Measurements from ENCODE around the gene NUDT6.

Gene NUDT6

DNA sequence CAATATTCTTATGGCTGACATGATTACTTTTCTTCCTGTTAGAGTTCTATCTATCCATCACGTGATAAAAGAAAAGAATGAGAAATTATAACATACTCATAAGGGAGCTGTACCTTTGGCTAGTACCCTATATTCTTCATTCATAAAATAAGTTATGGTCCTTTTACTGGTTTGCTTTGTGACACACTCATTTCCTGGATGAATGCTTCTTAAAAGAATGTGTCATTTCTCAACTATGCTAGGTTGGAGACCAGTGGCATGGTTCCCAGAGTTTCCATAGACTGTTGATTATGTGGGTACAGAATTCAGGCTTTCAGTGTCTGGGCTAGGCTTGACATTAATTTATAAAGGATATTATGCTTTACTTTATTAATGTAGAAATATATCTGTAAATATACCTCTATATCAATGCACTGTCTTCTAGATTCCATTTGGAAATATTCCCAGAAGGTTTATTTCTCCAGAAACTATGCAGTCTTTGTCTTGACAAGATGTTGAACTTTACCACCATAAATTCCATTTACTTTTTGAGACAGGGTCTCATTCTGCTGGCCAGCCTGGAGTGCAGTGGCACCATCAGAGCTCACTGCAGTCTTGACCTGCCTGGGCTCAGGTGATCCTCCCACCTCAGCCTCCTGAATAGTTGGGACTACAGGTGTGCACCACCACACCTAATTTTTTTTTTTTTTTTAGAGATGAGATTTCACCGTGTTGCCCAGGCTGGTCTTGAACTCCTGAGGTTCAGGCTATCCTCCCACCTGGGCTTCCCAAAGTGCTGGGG, 23.8 kb downstream of the NUDT6 start:
- Histone ChIP-seq H3K4ac (ENCODE audit: low read depth, low read length) (no peak overlapping the region), H4K91ac (ENCODE audit: low read depth, low read length) (no peak overlapping the region), H3K14ac (ENCODE audit: low read length) (no peak overlapping the region), H3K9ac (ENCODE audit: low read length) (no peak overlapping the region), H3K9me3 (ENCODE audit: insufficient read depth, low read depth, low read length) (no peaks in the 10 kb centered on the region), H3K4me2 (ENCODE audit: low read length) (no peak overlapping the region), H3K79me1 (ENCODE audit: low read length) (no peaks in the 10 kb centered on the region), H2AFZ (ENCODE audit: insufficient read depth, low read length, poor library complexity) (no peak overlapping the region), H3K4me3 (ENCODE audit: low read depth, low read length) (no peak overlapping the region), H3K27me3 (ENCODE audit: insufficient read depth, low read length) (no peaks in the 10 kb centered on the region), H2BK120ac (ENCODE audit: insufficient read depth, low read length, poor library complexity) (no peak overlapping the region), H4K12ac (ENCODE audit: low read depth, low read length) (no peak overlapping the region), H3K4me1 (ENCODE audit: control insufficient read depth in 1 of 2, insufficient read depth in 2 of 2, low read length in 2 of 2) (no peaks in the 10 kb centered on the region), H3K36me3 (ENCODE audit: control insufficient read depth in 1 of 2, insufficient read depth in 2 of 2, low read length in 2 of 2) (no peaks in the 10 kb centered on the region), H3K27ac (ENCODE audit: low read depth, low read length) (no peak overlapping the region), H2BK12ac (ENCODE audit: low read length) (no peak overlapping the region), H4K8ac (ENCODE audit: low read depth, low read length) (no peak overlapping the region), H3K79me2 (ENCODE audit: control insufficient read depth, insufficient read depth, low read length, poor library complexity) (no peaks in the 10 kb centered on the region), H3K18ac (ENCODE audit: low read length) (no peak overlapping the region), H2BK5ac (ENCODE audit: low read depth, low read length, poor library complexity) (no peak overlapping the region), H3K23ac (ENCODE audit: low read length) (no peak overlapping the region), H2AK5ac (ENCODE audit: low read length) (no peak overlapping the region)
- no CpG with 5 or more reads among the region's 2 CpGs for WGBS (ENCODE audit: extremely low coverage, insufficient coverage, insufficient read length)
- DNase-seq, result peak in 1 of 2 donors; percentile 44

GRCh38 chr4:122896270-122896669, 26.1 kb downstream of the NUDT6 start:
- H3K4me2 ChIP-seq (ENCODE audit: low read length), result no peak overlapping the region
- H2BK120ac ChIP-seq (ENCODE audit: insufficient read depth, low read length, poor library complexity), result no peak overlapping the region
- H3K36me3 ChIP-seq (ENCODE audit: control insufficient read depth in 1 of 2, insufficient read depth in 2 of 2, low read length in 2 of 2), result no peaks in the 10 kb centered on the region
- H2BK12ac ChIP-seq (ENCODE audit: low read length), result no peak overlapping the region
- H4K8ac ChIP-seq (ENCODE audit: low read depth, low read length), result no peak overlapping the region
- no peak overlapping the region for H4K12ac ChIP-seq (ENCODE audit: low read depth, low read length)
- H3K14ac ChIP-seq (ENCODE audit: low read length), result no peak overlapping the region
- no peak overlapping the region for H3K23ac ChIP-seq (ENCODE audit: low read length)
- H2AFZ ChIP-seq (ENCODE audit: insufficient read depth, low read length, poor library complexity), result no peak overlapping the region
- no peaks in the 10 kb centered on the region for H3K4me1 ChIP-seq (ENCODE audit: control insufficient read depth in 1 of 2, insufficient read depth in 2 of 2, low read length in 2 of 2)
- H2AK5ac ChIP-seq (ENCODE audit: low read length), result no peak overlapping the region
- H3K27me3 ChIP-seq (ENCODE audit: insufficient read depth, low read length), result no peaks in the 10 kb centered on the region
- H3K27ac ChIP-seq (ENCODE audit: low read depth, low read length), result no peak overlapping the region
- no peak overlapping the region for H3K4ac ChIP-seq (ENCODE audit: low read depth, low read length)
- no peaks in the 10 kb centered on the region for H3K79me2 ChIP-seq (ENCODE audit: control insufficient read depth, insufficient read depth, low read length, poor library complexity)
- H3K4me3 ChIP-seq (ENCODE audit: low read depth, low read length), result no peak overlapping the region
- H3K18ac ChIP-seq (ENCODE audit: low read length), result no peak overlapping the region
- no CpG with 5 or more reads among the region's 1 CpG for WGBS (ENCODE audit: extremely low coverage, insufficient coverage, insufficient read length)
- H3K79me1 ChIP-seq (ENCODE audit: low read length), result no peaks in the 10 kb centered on the region
- H3K9ac ChIP-seq (ENCODE audit: low read length), result no peak overlapping the region
- no peak for DNase-seq
- no peak overlapping the region for H4K91ac ChIP-seq (ENCODE audit: low read depth, low read length)
- no peaks in the 10 kb centered on the region for H3K9me3 ChIP-seq (ENCODE audit: insufficient read depth, low read depth, low read length)
- H2BK5ac ChIP-seq (ENCODE audit: low read depth, low read length, poor library complexity), result no peak overlapping the region

DNA sequence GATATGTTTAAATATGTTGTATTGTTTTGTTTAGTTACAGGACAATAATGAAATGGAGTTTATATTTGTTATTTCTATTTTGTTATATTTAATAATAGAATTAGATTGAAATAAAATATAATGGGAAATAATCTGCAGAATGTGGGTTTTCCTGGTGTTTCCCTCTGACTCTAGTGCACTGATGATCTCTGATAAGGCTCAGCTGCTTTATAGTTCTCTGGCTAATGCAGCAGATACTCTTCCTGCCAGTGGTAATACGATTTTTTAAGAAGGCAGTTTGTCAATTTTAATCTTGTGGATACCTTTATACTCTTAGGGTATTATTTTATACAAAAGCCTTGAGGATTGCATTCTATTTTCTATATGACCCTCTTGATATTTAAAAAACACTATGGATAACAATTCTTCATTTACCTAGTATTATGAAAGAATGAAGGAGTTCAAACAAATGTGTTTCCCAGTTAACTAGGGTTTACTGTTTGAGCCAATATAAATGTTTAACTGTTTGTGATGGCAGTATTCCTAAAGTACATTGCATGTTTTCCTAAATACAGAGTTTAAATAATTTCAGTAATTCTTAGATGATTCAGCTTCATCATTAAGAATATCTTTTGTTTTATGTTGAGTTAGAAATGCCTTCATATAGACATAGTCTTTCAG, 26.9 kb downstream of the NUDT6 start:
- H3K4me2 ChIP-seq (ENCODE audit: low read length), result no peak overlapping the region
- no peak for DNase-seq
- H3K9ac ChIP-seq (ENCODE audit: low read length), result no peak overlapping the region
- H3K79me1 ChIP-seq (ENCODE audit: low read length), result no peaks in the 10 kb centered on the region
- no peak overlapping the region for H3K14ac ChIP-seq (ENCODE audit: low read length)
- WGBS (ENCODE audit: extremely low coverage, insufficient coverage, insufficient read length), result no CpG with 5 or more reads among the region's 1 CpG
- no peak overlapping the region for H4K91ac ChIP-seq (ENCODE audit: low read depth, low read length)
- no peak overlapping the region for H3K18ac ChIP-seq (ENCODE audit: low read length)
- no peak overlapping the region for H2BK120ac ChIP-seq (ENCODE audit: insufficient read depth, low read length, poor library complexity)
- H3K9me3 ChIP-seq (ENCODE audit: insufficient read depth, low read depth, low read length), result no peaks in the 10 kb centered on the region
- H3K4me1 ChIP-seq (ENCODE audit: control insufficient read depth in 1 of 2, insufficient read depth in 2 of 2, low read length in 2 of 2), result no peaks in the 10 kb centered on the region
- H4K12ac ChIP-seq (ENCODE audit: low read depth, low read length), result no peak overlapping the region
- no peak overlapping the region for H3K27ac ChIP-seq (ENCODE audit: low read depth, low read length)
- H2BK12ac ChIP-seq (ENCODE audit: low read length), result no peak overlapping the region
- H3K36me3 ChIP-seq (ENCODE audit: control insufficient read depth in 1 of 2, insufficient read depth in 2 of 2, low read length in 2 of 2), result no peaks in the 10 kb centered on the region
- no peaks in the 10 kb centered on the region for H3K27me3 ChIP-seq (ENCODE audit: insufficient read depth, low read length)
- H3K4ac ChIP-seq (ENCODE audit: low read depth, low read length), result no peak overlapping the region
- H3K79me2 ChIP-seq (ENCODE audit: control insufficient read depth, insufficient read depth, low read length, poor library complexity), result no peaks in the 10 kb centered on the region
- no peak overlapping the region for H3K4me3 ChIP-seq (ENCODE audit: low read depth, low read length)
- H2BK5ac ChIP-seq (ENCODE audit: low read depth, low read length, poor library complexity), result no peak overlapping the region
- H2AK5ac ChIP-seq (ENCODE audit: low read length), result no peak overlapping the region
- no peak overlapping the region for H2AFZ ChIP-seq (ENCODE audit: insufficient read depth, low read length, poor library complexity)
- H4K8ac ChIP-seq (ENCODE audit: low read depth, low read length), result no peak overlapping the region
- no peak overlapping the region for H3K23ac ChIP-seq (ENCODE audit: low read length)

DNA sequence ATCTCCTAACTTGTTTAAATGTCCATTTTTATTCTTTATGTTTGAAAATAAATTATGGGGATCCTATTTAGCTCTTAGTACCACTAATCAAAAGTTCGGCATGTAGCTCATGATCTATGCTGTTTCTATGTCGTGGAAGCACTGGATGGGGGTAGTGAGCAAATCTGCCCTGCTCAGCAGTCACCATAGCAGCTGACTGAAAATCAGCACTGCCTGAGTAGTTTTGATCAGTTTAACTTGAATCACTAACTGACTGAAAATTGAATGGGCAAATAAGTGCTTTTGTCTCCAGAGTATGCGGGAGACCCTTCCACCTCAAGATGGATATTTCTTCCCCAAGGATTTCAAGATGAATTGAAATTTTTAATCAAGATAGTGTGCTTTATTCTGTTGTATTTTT, 27.6 kb downstream of the NUDT6 start:
- H4K8ac ChIP-seq (ENCODE audit: low read depth, low read length), result no peak overlapping the region
- H4K91ac ChIP-seq (ENCODE audit: low read depth, low read length), result no peak overlapping the region
- H3K9ac ChIP-seq (ENCODE audit: low read length), result no peak overlapping the region
- H2BK5ac ChIP-seq (ENCODE audit: low read depth, low read length, poor library complexity), result no peak overlapping the region
- no peaks in the 10 kb centered on the region for H3K79me1 ChIP-seq (ENCODE audit: low read length)
- no peak overlapping the region for H3K4ac ChIP-seq (ENCODE audit: low read depth, low read length)
- H3K4me1 ChIP-seq (ENCODE audit: control insufficient read depth in 1 of 2, insufficient read depth in 2 of 2, low read length in 2 of 2), result no peaks in the 10 kb centered on the region
- H3K27me3 ChIP-seq (ENCODE audit: insufficient read depth, low read length), result no peaks in the 10 kb centered on the region
- H3K79me2 ChIP-seq (ENCODE audit: control insufficient read depth, insufficient read depth, low read length, poor library complexity), result no peaks in the 10 kb centered on the region
- no peaks in the 10 kb centered on the region for H3K9me3 ChIP-seq (ENCODE audit: insufficient read depth, low read depth, low read length)
- WGBS (ENCODE audit: extremely low coverage, insufficient coverage, insufficient read length), result no CpG with 5 or more reads among the region's 3 CpGs
- H3K4me3 ChIP-seq (ENCODE audit: low read depth, low read length), result no peak overlapping the region
- H2AK5ac ChIP-seq (ENCODE audit: low read length), result no peak overlapping the region
- H3K14ac ChIP-seq (ENCODE audit: low read length), result no peak overlapping the region
- no peak overlapping the region for H2BK12ac ChIP-seq (ENCODE audit: low read length)
- H3K18ac ChIP-seq (ENCODE audit: low read length), result no peak overlapping the region
- DNase-seq, result no peak
- no peaks in the 10 kb centered on the region for H3K36me3 ChIP-seq (ENCODE audit: control insufficient read depth in 1 of 2, insufficient read depth in 2 of 2, low read length in 2 of 2)
- no peak overlapping the region for H3K23ac ChIP-seq (ENCODE audit: low read length)
- H2BK120ac ChIP-seq (ENCODE audit: insufficient read depth, low read length, poor library complexity), result no peak overlapping the region
- no peak overlapping the region for H3K4me2 ChIP-seq (ENCODE audit: low read length)
- no peak overlapping the region for H2AFZ ChIP-seq (ENCODE audit: insufficient read depth, low read length, poor library complexity)
- no peak overlapping the region for H3K27ac ChIP-seq (ENCODE audit: low read depth, low read length)
- no peak overlapping the region for H4K12ac ChIP-seq (ENCODE audit: low read depth, low read length)

All from trophoblast cell (in vitro differentiated cells and primary cell).